ENCODE measurements around the gene VCL. TPM values are rescaled to one million over a fixed set of nuclear protein-coding genes. Genes with fewer than 3 reads are reported as not detected.

VCL gene
- total and polyA plus RNA-seq, 2 of the 8 experiments (the other 6 are each of a cell fraction or from before 2014, with no cell fraction given), result 119 to 377 TPM

- no peak for TF ChIP-seq JUND (IDR thresholded peaks at IDR 0.05; ENCODE audit: low read length)
Observed at GRCh38 chr10:73979141-73979808, 18.6 kb upstream of the VCL start (continued).

Measured in H1 (cell line).